Fibroblast of lung (primary cell): ENCODE measurements around the gene SGMS2. TPM values are rescaled to one million over a fixed set of nuclear protein-coding genes. Genes with fewer than 3 reads are reported as not detected.

Experiments used
- DNase-seq, 2 donors: peaks; one replicate each; pipeline versions ENCODE4 v3.0.0 to v3.0.0-alpha.2; 2010; ENCODE audit warnings: low read depth in 2 of 2
- H2AFZ ChIP-seq: 2 replicates; pipeline ENCODE4 v1.5.1; 2012; ENCODE audit warnings: low read length, control low read depth, inconsistent platforms
- H3K27ac ChIP-seq: 2 replicates; pipeline ENCODE4 v1.5.1; 2011; ENCODE audit warnings: low read length, control low read depth; ENCODE audit not compliant: insufficient read depth
- H3K27me3 ChIP-seq: 2 replicates; pipeline ENCODE4 v1.5.1; 2011; ENCODE audit warnings: mild to moderate bottlenecking, low read length; ENCODE audit not compliant: control insufficient read depth, insufficient read depth
- H3K36me3 ChIP-seq: 2 replicates; pipeline ENCODE4 v1.5.1; 2011; ENCODE audit warnings: low read length; ENCODE audit not compliant: control insufficient read depth, insufficient read depth
- H3K4me1 ChIP-seq: 2 replicates; pipeline ENCODE4 v1.5.1; 2011; ENCODE audit warnings: low read length; ENCODE audit not compliant: control insufficient read depth, insufficient read depth; ENCODE audit errors: extremely low read depth
- H3K4me2 ChIP-seq: 2 replicates; pipeline ENCODE4 v1.5.1; 2011; ENCODE audit warnings: low read length, control low read depth; ENCODE audit not compliant: insufficient read depth; ENCODE audit errors: extremely low read depth
- H3K4me3 ChIP-seq, 4 experiments: fragments of 200-600 bp in 1 of 4; sonication (generic) in 1 of 4; replicated peaks in 1 of 4; 2 replicates each; pipeline ENCODE4 v1.5.1; 2011 to 2016; ENCODE audit warnings: low read length in 4 of 4, low read depth in 3 of 4, mild to moderate bottlenecking in 3 of 4, control low read depth in 2 of 4, inconsistent platforms in 1 of 4, mixed read lengths in 1 of 4; ENCODE audit not compliant: insufficient read depth in 1 of 4; ENCODE audit errors: control extremely low read depth in 1 of 4
- H3K79me2 ChIP-seq: 2 replicates; pipeline ENCODE4 v1.5.1; 2012; ENCODE audit warnings: mild to moderate bottlenecking, low read length, inconsistent platforms; ENCODE audit not compliant: control insufficient read depth, insufficient read depth
- H3K9ac ChIP-seq: 2 replicates; pipeline ENCODE4 v1.5.1; 2011; ENCODE audit warnings: mild to moderate bottlenecking, low read length, control low read depth; ENCODE audit not compliant: insufficient read depth
- H3K9me3 ChIP-seq: 2 replicates; pipeline ENCODE4 v1.5.1; 2012; ENCODE audit warnings: low read depth, low read length; ENCODE audit not compliant: control insufficient read depth, insufficient read depth
- H4K20me1 ChIP-seq: 2 replicates; pipeline ENCODE4 v1.5.1; 2011; ENCODE audit warnings: low read length; ENCODE audit not compliant: control insufficient read depth, insufficient read depth; ENCODE audit errors: extremely low read depth
- CTCF ChIP-seq, 2 donors: IDR thresholded peaks in 1 of 2; conservative IDR thresholded peaks in 1 of 2; 1 replicate in 1 of 2; 2 replicates in 1 of 2; pipeline ENCODE4 v1.5.1; 2011 to 2012; ENCODE audit warnings: low read length in 2 of 2, control low read depth in 1 of 2, inconsistent platforms in 1 of 2, low read depth in 1 of 2, mild to moderate bottlenecking in 1 of 2
- EZH2 ChIP-seq: IDR thresholded peaks from 2 replicates; pipeline ENCODE4 v1.5.1; 2012; ENCODE audit warnings: low read length, control low read depth, mild to moderate bottlenecking; ENCODE audit errors: missing control alignments
- polyA plus RNA-seq, 2 donors: library from polyadenylated mRNA; depleted of rRNA in 1 of 2; stranded (reverse) in 1 of 2; unstranded in 1 of 2; fragments of >200 nt; gene quantifications; 2 replicates each; pipeline ENCODE4 v1.2.1, GENCODE V29; 2011 to 2012; ENCODE audit warnings: missing spikeins in 1 of 2
- total RNA-seq: library from RNA; depleted of rRNA; stranded (reverse); fragments of >200 nt; gene quantifications from 2 replicates; pipeline ENCODE4 v1.2.1, GENCODE V29; 2014

The SGMS2 gene
- total and polyA plus RNA-seq, 2 donors (not counting 1 experiment from before 2014, with no cell fraction given): 63.7 to 82.7 TPM

GRCh38 chr4:107850438-107850837, 25.7 kb downstream of the SGMS2 start:
- Histone ChIP-seq H3K4me3 (no peak overlapping the region), H3K9ac (no peak overlapping the region), H3K9me3 (no peaks in the 10 kb centered on the region), H3K4me2 (no peak overlapping the region), H3K79me2 (peaks cover 3% of the 10 kb centered on the region), H3K4me1 (no peaks in the 10 kb centered on the region), H2AFZ (no peak overlapping the region), H3K27me3 (no peaks in the 10 kb centered on the region), H4K20me1 (no peaks in the 10 kb centered on the region), H3K27ac (no peak overlapping the region), H3K36me3 (no peaks in the 10 kb centered on the region)
- no peak for DNase-seq
- TF ChIP-seq CTCF (conservative IDR thresholded peaks at IDR 0.05 in 1 of 2, IDR thresholded peaks at IDR 0.05 in 1 of 2; ENCODE audit: low read depth in 1 of 2, low read length in 2 of 2): no peak
- TF ChIP-seq EZH2: no peak

- no peak overlapping the region for H3K9ac ChIP-seq
- no peaks in the 10 kb centered on the region for H3K36me3 ChIP-seq
- no peak overlapping the region for H3K4me2 ChIP-seq
- no peaks in the 10 kb centered on the region for H3K4me1 ChIP-seq
- H3K27ac ChIP-seq: no peak overlapping the region
- no peaks in the 10 kb centered on the region for H3K9me3 ChIP-seq
- no peaks in the 10 kb centered on the region for H3K27me3 ChIP-seq
- H2AFZ ChIP-seq: no peak overlapping the region
- peaks cover 7% of the 10 kb centered on the region for H3K79me2 ChIP-seq
- peak; percentile 61 to 83 for DNase-seq
- no peak overlapping the region for H3K4me3 ChIP-seq
- H4K20me1 ChIP-seq: no peaks in the 10 kb centered on the region
- TF ChIP-seq EZH2 (no peak), CTCF (conservative IDR thresholded peaks at IDR 0.05 in 1 of 2, IDR thresholded peaks at IDR 0.05 in 1 of 2; ENCODE audit: low read depth in 1 of 2, low read length in 2 of 2) (no peak)
These were observed 29.0 kb downstream of the SGMS2 start for GRCh38 chr4:107853444-107854355.

GRCh38 chr4:107854356-107855022, 29.8 kb downstream of the SGMS2 start:
- H3K4me3 ChIP-seq: no peak overlapping the region
- H3K79me2 ChIP-seq: peaks cover 7% of the 10 kb centered on the region
- H3K4me1 ChIP-seq: no peaks in the 10 kb centered on the region
- H3K9me3 ChIP-seq: no peaks in the 10 kb centered on the region
- H3K4me2 ChIP-seq: no peak overlapping the region
- H3K27ac ChIP-seq: no peak overlapping the region
- H3K9ac ChIP-seq: no peak overlapping the region
- no peak overlapping the region for H2AFZ ChIP-seq
- peak; percentile 29 to 53 for DNase-seq
- no peaks in the 10 kb centered on the region for H4K20me1 ChIP-seq
- no peaks in the 10 kb centered on the region for H3K27me3 ChIP-seq
- H3K36me3 ChIP-seq: no peaks in the 10 kb centered on the region
- TF ChIP-seq CTCF (conservative IDR thresholded peaks at IDR 0.05 in 1 of 2, IDR thresholded peaks at IDR 0.05 in 1 of 2; ENCODE audit: low read depth in 1 of 2, low read length in 2 of 2) (no peak), EZH2 (no peak)
